Cerebellar nuclear complex (tissue), 1 donor: ENCODE results near the gene LRP2.
"Not testable (repeated sequence)": the region's sequence is repeated elsewhere in the genome, so short reads cannot be mapped to it uniquely, and the experiment has no call there.

Experiments used
- DNase-seq, 2 experiments: peaks; one replicate each; lab custom pipeline; 2025; lab: John Stamatoyannopoulos, UW

LRP2 gene

DNA sequence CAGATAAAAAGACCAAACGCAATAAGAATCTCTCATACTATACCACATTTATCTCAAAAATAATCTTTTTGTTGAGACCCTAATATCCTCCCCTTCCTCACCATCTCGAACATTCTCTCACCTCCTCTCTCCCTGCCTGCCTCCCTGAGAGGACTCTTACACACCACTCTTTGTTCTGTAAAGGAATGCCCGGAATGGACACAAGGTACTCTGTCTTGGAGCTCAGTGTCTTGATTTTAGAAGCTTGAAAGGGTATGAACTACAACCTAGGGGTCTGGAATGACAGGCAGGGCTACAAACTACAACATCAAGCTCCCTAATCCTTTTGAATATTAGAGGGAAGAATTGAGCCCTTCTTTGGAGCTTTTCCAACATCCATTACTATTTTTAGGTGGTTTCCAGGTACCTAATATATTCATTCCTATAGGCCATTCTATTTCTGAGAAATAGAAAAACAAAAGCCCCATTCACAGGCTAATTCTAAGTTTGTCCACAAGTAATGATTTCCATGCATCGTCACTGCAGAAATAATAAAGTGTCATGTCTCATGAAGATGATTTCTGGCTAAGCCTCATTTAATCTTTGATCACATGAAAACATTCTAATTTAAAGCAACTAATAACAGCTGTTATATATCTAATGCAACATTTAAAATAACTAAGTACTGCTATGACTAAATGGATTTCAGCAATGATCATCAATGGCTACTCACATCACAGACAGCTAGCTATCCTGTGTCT lies 60.6 kb downstream of the LRP2 start:
- no peak for DNase-seq

- DNase-seq, result no peak
Measured at GRCh38 chr2:169300636-169301530, 61.5 kb downstream of the LRP2 start.

DNA sequence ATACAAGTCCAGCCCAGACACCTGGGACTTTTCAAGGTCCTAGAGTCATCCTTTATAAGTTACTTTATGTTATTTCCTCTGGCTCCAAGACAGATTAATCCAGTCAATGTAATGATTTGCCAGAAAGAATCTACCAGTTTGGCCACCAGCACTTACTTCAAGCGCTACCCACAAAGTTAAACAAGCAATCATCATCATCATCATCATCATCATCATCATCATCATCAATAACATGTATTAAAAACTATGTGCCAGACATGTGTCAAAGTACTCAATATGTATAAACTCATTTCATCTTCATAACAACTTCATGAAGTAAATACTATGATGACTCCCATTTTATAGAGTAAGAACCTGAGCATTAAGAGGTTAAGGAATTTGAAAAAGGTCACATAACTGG lies 64.3 kb downstream of the LRP2 start:
- DNase-seq, result no peak

- DNase-seq, result no peak
Measured at GRCh38 chr2:169294001-169294675, 68.2 kb downstream of the LRP2 start.

DNA sequence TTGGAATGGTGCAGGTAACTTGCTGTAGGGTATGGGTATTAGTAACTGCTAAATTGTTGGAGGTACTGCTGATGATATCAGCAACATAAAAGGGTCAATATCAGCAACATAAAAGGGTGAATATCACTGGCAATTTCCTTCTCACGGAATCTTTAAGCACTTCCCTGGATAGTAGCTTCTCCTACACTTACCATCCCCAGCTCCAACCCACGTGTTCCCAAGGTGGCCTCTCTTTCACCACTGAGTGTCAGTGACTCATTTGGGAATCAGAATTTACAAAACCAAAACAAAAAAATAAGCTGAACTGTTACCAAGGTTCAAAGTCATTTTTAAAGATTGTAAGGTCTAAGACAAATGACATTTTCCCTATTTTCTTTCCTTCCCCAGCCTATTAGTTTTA lies 70.8 kb downstream of the LRP2 start:
- DNase-seq, result no peak

DNA sequence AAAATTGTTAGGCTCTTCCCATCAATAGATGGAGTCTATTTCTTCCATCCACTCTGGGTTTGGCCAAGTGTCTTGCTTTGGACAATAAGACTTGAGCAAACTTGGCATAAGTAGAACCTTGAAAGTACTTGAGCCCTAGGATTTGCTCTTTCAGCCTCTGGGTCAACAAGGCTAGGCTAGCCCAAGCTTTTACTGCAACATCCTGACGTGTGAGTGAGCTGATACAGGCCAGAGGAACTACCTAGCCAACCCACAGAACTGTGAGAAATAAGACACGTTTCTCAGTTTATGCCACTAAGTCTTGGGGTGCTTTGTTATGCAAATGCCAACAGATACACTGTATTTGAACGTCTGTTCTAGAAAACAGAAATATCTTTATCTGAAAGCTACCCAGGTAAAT lies 71.9 kb downstream of the LRP2 start:
- DNase-seq, result no peak

DNA sequence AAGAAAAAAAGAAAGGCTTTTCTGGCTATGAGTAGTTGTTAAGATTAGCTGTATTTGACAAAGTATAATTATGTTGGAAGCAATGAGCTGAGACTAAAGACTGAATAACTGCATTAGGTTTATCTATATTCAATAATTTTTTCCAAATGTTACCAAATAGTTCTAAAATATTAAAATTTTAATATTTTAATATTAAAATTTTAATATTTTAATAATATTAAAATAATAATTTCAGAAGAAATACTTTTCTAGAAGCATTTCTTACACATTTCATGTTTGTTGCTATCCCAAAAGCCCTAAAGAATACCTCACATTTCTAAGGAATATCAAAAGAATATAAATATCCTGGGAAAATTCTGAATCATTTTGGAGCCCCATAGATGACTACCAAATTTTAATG lies 74.7 kb downstream of the LRP2 start:
- no peak for DNase-seq

DNA sequence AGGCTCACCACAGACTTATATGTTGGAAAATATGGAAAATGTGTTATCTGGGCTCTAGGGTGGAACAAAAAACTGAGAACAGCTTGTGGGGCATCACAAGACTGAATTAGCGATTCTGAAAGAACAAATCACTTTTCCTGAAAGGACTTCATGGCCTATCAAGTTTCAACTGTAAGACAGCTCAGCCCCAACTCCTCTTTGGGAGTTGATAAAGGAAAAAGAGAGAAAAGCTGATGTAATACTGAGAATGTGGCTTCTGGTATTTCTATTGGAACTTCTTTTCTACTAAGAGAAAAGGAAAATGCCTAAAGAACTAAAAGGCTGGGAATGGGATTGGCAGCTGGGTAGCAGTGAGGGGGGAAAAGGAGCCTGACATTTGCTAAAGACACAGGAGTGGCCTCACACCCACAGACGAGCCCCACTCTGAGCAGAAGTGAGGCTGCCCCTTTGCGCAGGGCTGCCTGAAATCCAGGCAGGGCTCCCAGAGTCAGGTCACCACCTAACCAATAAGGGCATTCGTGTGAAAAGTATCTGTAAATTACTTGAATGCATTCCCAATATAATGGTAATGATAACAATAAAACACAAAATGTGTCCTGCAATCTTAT lies 75.6 kb downstream of the LRP2 start:
- DNase-seq, result no peak

- no peak for DNase-seq
Measured at GRCh38 chr2:169285531-169286235, 76.7 kb downstream of the LRP2 start.

GRCh38 chr2:169280502-169280901 lies 81.8 kb downstream of the LRP2 start:
- DNase-seq, result no peak

GRCh38 chr2:169275696-169276444 lies 86.5 kb downstream of the LRP2 start:
- DNase-seq, result no peak

DNA sequence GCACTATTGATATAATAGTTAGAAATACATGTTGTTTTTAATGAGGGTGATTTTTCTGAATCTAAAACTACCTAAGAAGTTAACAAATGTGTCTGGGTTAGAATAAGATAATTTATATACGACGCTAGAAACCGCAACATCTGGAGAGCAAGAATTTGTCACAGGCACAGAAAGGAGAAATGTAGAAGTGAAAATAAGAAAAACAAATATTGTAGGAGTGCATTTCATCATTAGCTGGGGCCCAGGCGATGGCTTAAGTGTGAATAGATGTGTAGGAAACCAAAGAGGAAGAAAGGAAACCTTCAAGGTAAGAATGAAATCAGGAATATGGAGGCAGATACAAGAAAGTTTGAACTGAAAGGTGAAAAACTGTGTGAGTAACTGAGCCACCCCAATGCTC lies 90.3 kb downstream of the LRP2 start:
- DNase-seq, result no peak

DNA sequence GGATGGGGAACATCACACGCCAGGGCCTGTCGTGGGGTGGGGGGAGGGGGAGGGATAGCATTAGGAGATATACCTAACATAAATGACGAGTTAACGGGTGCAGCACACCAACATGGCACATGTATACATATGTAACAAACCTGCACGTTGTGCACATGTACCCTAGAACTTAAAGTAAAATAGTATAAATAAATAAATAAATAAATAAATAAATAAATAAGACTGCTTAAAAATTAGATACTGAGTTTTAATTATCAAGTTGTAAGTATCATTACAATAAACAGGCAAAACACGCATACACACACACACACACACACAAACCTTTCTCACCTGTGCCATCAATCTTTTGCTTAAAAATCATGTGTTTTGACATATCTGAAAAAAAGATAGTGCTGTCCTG lies 91.8 kb downstream of the LRP2 start:
- not testable (repeated sequence) for DNase-seq

- no peak for DNase-seq
Measured at GRCh38 chr2:169265591-169265990, 96.7 kb downstream of the LRP2 start.

DNA sequence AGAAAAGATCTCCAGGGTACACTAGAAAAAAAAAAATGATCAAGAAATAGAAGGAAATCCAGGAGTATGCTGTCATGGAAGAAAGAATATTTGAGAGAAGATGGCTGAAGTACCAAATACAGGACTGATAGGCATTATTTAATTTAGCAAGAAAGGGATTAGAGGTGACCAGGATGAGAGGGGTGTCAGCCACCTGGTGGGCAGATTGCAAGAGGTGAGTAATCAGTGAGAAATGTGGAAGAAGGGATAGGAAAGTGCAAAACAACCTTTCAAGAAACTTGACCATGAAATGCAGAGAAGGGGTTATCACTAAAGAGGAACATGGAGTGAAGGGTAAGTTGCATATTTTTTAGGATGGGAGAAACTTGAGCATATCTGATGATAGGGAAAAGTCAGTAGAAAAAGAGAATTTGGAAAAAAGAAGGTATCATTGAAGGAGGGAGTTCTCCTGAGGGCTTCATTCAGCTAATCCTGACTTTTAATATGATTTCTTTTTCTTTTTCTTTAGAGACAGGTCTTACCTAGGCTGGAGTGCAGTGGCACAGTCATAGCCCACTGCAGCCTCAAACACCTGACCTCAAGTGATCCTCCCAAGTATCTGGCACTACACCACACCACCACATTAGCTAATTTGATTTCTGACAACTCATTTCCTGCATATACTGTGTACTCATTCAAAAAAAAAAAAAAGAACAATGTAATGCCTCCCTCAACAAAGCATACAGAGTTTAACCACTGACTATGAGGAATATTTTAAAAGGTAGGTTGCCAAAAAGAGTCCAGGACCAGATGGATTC lies 101.3 kb downstream of the LRP2 start:
- no peak for DNase-seq

DNA sequence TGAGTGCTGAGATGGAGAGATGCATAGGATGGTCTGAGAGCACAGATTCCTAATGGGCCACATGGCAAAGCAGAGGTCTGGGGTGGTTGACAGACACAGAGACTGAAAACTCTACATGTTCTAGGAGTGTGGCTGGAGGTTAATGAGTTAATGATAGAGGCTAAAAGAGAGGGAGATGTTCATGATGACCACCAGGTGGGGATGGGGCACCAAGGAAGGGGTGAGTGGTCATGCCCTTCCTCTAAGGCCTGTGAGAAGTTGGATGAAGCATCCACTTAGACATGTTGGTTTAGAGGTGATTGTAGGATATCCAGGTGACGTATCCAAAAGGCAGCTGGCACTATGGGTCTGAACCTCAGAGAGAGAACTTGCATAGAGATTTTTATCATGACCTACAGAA lies 102.1 kb downstream of the LRP2 start:
- no peak for DNase-seq

- no peak for DNase-seq
Measured at GRCh38 chr2:169259402-169259801, 102.9 kb downstream of the LRP2 start.

DNA sequence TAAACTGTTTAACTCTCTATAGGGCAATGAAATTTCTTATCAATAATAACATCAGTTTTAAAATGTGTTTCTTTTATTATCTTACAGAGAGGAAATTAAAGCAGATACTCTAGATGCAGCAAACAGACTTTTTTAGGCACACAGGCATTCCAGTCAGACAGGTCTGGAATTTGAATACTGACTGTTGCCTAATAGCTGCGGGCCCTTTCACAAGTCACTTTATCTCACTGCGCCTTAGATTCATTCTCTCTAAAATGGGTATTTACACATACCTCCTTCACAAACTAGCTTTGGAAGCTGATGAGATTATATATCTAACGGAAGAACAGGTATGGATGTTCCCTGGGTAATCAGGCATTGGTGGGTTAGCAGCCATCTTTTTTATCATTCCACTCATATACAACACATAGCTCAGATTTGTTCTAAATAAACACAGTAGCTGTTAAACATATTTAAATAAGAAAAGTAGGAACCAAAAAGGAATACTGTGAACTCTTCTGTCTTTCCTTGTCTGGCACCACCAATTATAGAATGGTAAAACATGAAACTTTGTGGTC lies 104.2 kb downstream of the LRP2 start:
- DNase-seq, result no peak

- no peak for DNase-seq
Measured at GRCh38 chr2:169254774-169255173, 107.6 kb downstream of the LRP2 start.

DNA sequence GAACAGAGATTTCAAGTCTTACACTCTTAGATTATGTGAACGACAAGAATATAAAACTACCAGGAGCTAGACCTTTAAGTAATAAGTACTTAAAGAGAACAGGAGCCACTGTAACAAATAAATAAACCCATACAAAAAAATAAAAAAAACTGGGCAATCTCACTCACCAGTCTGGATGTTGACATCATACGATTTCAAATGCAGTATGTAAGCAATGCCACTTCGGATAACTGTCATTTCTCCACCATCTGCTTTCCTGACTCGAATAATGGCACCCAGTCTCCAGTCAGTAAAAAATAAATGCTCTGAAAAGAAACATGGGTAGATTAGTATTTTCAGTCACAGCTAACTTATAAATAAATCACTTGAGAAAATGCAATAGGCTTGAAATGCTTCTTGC lies 115.1 kb downstream of the LRP2 start:
- DNase-seq, result peak in 1 of 2 experiments; percentile 67
